ENCODE results near the gene MAML2.

DNA sequence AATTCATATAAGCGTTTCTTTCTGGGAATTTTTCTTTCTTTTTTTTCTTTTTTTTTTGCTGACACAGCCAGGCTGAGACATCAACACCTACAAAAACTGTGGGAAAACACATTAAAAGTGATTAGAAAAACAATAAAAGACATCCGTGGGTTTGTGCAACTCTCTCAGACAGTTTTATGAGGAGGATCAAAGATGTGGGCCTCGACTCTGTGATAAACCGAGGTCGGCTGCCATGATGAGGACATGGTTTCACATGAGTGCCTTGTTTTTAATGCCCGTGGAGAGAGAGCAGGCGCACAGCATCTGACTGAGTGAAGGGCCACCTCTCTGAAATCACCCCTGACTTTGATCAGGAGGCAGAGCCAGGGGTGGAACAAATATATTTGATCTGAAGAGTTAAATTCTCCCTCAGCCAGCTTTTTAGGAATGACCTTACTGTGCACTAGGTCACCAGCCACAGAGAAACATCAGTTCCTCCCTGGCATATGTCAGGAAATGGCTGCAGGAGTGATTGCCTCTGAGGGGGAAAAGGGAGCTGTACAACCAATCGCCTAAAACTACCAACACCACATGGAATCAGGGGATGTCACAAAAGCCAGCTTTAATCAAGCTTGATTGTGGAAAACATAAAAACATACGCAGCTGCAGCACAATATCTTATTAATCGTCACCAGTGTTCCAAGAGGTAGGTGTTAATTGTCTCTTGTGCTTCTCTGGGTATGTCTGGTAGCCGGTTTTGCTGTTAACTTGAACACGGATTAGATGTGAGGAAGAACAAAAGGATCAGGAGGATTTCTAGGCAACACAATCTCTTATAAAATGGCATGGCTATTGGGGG, 164.7 kb downstream of the MAML2 start:
- no peak for TF ChIP-seq POLR2A (IDR thresholded peaks at IDR 0.05)
- TF ChIP-seq, protein P1, sequence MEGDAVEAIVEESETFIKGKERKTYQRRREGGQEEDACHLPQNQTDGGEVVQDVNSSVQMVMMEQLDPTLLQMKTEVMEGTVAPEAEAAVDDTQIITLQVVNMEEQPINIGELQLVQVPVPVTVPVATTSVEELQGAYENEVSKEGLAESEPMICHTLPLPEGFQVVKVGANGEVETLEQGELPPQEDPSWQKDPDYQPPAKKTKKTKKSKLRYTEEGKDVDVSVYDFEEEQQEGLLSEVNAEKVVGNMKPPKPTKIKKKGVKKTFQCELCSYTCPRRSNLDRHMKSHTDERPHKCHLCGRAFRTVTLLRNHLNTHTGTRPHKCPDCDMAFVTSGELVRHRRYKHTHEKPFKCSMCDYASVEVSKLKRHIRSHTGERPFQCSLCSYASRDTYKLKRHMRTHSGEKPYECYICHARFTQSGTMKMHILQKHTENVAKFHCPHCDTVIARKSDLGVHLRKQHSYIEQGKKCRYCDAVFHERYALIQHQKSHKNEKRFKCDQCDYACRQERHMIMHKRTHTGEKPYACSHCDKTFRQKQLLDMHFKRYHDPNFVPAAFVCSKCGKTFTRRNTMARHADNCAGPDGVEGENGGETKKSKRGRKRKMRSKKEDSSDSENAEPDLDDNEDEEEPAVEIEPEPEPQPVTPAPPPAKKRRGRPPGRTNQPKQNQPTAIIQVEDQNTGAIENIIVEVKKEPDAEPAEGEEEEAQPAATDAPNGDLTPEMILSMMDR (IDR thresholded peaks at IDR 0.05), result no peak

All from esophagus squamous epithelium (tissue), 4 donors.